Measurements from ENCODE around the gene GSG1L2. TPM values are rescaled to one million over a fixed set of nuclear protein-coding genes. Genes with fewer than 3 reads are reported as not detected.

Gene GSG1L2
- total and polyA plus RNA-seq, 2 donors (not counting 1 experiment from before 2014, with no cell fraction given), result not detected

- CTCF ChIA-PET, result no interaction called here
- no peak overlapping the region for H3K4me3 Mint-ChIP-seq
These were observed 37.9 kb upstream of the GSG1L2 start for GRCh38 chr17:9859781-9860180.

GRCh38 chr17:9855036-9855435 is 33.2 kb upstream of the GSG1L2 start:
- Mint-ChIP-seq H3K4me1 (no peaks in the 10 kb centered on the region), H3K27ac (no peak overlapping the region), H3K27me3 (peaks cover 6% of the 10 kb centered on the region), H3K4me3 (no peak overlapping the region), H3K9me3 (ENCODE audit: insufficient read depth) (no peaks in the 10 kb centered on the region)
- no peak overlapping the region for H3K4me3 ChIP-seq (ENCODE audit: control extremely low read depth in 1 of 5, extremely low read depth in 1 of 5, insufficient read depth in 1 of 5, low read depth in 2 of 5, low read length in 4 of 5)
- no peaks in the 10 kb centered on the region for H3K27me3 ChIP-seq (replicated peaks in 1 of 4; ENCODE audit: control extremely low read depth in 1 of 4, control insufficient read depth in 3 of 4, insufficient read depth in 4 of 4, low read length in 3 of 4)
- H2AFZ ChIP-seq (ENCODE audit: insufficient read depth, low read depth, low read length, poor library complexity, severe bottlenecking), result no peak overlapping the region
- ChIA-PET POLR2A (no interaction called here), CTCF (no interaction called here)
- no peak overlapping the region for H3K9ac ChIP-seq (ENCODE audit: low read length)
- 70% methylated on average over 4 of the region's 4 CpGs for WGBS (ENCODE audit: insufficient coverage)
- TF ChIP-seq EZH2 (IDR thresholded peaks at IDR 0.05; ENCODE audit: borderline replicate concordance, insufficient read depth, low read depth, low read length, poor library complexity, severe bottlenecking), result no peak
- no peak for TF ChIP-seq CTCF (IDR thresholded peaks at IDR 0.05)
- no peaks in the 10 kb centered on the region for H4K20me1 ChIP-seq (ENCODE audit: control insufficient read depth, insufficient read depth, low read length, poor library complexity, severe bottlenecking)
- no peaks in the 10 kb centered on the region for H3K36me3 ChIP-seq (replicated peaks in 1 of 2; ENCODE audit: control extremely low read depth in 1 of 2, control insufficient read depth in 1 of 2, extremely low read depth in 1 of 2, insufficient read depth in 2 of 2, low read length in 1 of 2)
- no peak overlapping the region for H3K4me2 ChIP-seq (replicated peaks; ENCODE audit: low read depth, low read length, poor library complexity, severe bottlenecking)
- ATAC-seq (ENCODE audit: low read depth) (no peak), DNase-seq (no peak)
- H3K27ac ChIP-seq (ENCODE audit: low read length in 2 of 2), result no peak overlapping the region
- intact Hi-C loops (cut with micrococcal nuclease), result no loop called here
- H3K9me3 ChIP-seq (ENCODE audit: control extremely low read depth in 1 of 3, control insufficient read depth in 2 of 3, insufficient read depth in 1 of 3, low read length in 2 of 3), result peaks cover 0 to 5% (median 0%) of the 10 kb centered on the region in 3 donors
- H3K4me1 ChIP-seq (ENCODE audit: control insufficient read depth in 2 of 2, insufficient read depth in 2 of 2, low read length in 2 of 2), result no peaks in the 10 kb centered on the region
- no peaks in the 10 kb centered on the region for H3K79me2 ChIP-seq (ENCODE audit: control insufficient read depth, insufficient read depth, low read length)

More at GRCh38 chr17:9859781-9860180, 37.9 kb upstream of the GSG1L2 start:
- Mint-ChIP-seq H3K27ac (no peak overlapping the region), H3K4me1 (no peaks in the 10 kb centered on the region), H3K27me3 (peaks cover 4% of the 10 kb centered on the region), H3K9me3 (ENCODE audit: insufficient read depth) (peaks cover 4% of the 10 kb centered on the region)
- no peak overlapping the region for H3K9ac ChIP-seq (ENCODE audit: low read length)
- H3K79me2 ChIP-seq (ENCODE audit: control insufficient read depth, insufficient read depth, low read length), result no peaks in the 10 kb centered on the region
- whole genome bisulfite sequencing (ENCODE audit: insufficient coverage), result 81% methylated on average over 3 of the region's 5 CpGs
- H3K4me3 ChIP-seq (ENCODE audit: control extremely low read depth in 1 of 5, extremely low read depth in 1 of 5, insufficient read depth in 1 of 5, low read depth in 2 of 5, low read length in 4 of 5), result no peak overlapping the region
- H4K20me1 ChIP-seq (ENCODE audit: control insufficient read depth, insufficient read depth, low read length, poor library complexity, severe bottlenecking), result no peaks in the 10 kb centered on the region
- POLR2A ChIA-PET, result interaction anchor here (0.7 kb wide), 1 partner anchor 10 kb away, joined by 7 read pairs; no protein-coding TSS in a partner anchor
- ATAC-seq (ENCODE audit: low read depth) (no peak), DNase-seq (no peak)
- TF ChIP-seq CTCF (IDR thresholded peaks at IDR 0.05), result no peak
- no peak for TF ChIP-seq EZH2 (IDR thresholded peaks at IDR 0.05; ENCODE audit: borderline replicate concordance, insufficient read depth, low read depth, low read length, poor library complexity, severe bottlenecking)
- H3K9me3 ChIP-seq (ENCODE audit: control extremely low read depth in 1 of 3, control insufficient read depth in 2 of 3, insufficient read depth in 1 of 3, low read length in 2 of 3), result peaks cover 0 to 29% (median 0%) of the 10 kb centered on the region in 3 donors
- no peaks in the 10 kb centered on the region for H3K4me1 ChIP-seq (ENCODE audit: control insufficient read depth in 2 of 2, insufficient read depth in 2 of 2, low read length in 2 of 2)
- H3K36me3 ChIP-seq (replicated peaks in 1 of 2; ENCODE audit: control extremely low read depth in 1 of 2, control insufficient read depth in 1 of 2, extremely low read depth in 1 of 2, insufficient read depth in 2 of 2, low read length in 1 of 2), result no peaks in the 10 kb centered on the region
- intact Hi-C loops (cut with micrococcal nuclease), result no loop called here
- H3K27me3 ChIP-seq (replicated peaks in 1 of 4; ENCODE audit: control extremely low read depth in 1 of 4, control insufficient read depth in 3 of 4, insufficient read depth in 4 of 4, low read length in 3 of 4), result peaks cover 0 to 9% (median 0%) of the 10 kb centered on the region in 4 experiments
- no peak overlapping the region for H3K27ac ChIP-seq (ENCODE audit: low read length in 2 of 2)
- H2AFZ ChIP-seq (ENCODE audit: insufficient read depth, low read depth, low read length, poor library complexity, severe bottlenecking), result no peak overlapping the region
- H3K4me2 ChIP-seq (replicated peaks; ENCODE audit: low read depth, low read length, poor library complexity, severe bottlenecking), result no peak overlapping the region
